HepG2 (cell line): Measurements from ENCODE around the gene ZBTB18. TPM values are rescaled to one million over a fixed set of nuclear protein-coding genes. Genes with fewer than 3 reads are reported as not detected.

Source experiments
- MTF2 ChIP-seq: sonication (generic); formaldehyde crosslinking; IDR thresholded peaks from 2 replicates; pipeline ENCODE4 v1.5.0; 2020; ENCODE audit warnings: missing genetic modification reagents, borderline replicate concordance
- NR3C1 ChIP-seq: sonication (generic); formaldehyde crosslinking; IDR thresholded peaks from 2 replicates; pipeline ENCODE4 v1.4.0; 2020; ENCODE audit warnings: missing genetic modification reagents
- polyA plus RNA-seq, 8 experiments: library from polyadenylated mRNA; depleted of rRNA in 3 of 8; stranded (reverse) in 7 of 8; unstranded in 1 of 8; fragments of >200 nt; fragmentation: Illumina TruSeq in 4 of 8; extraction: Trizol in 4 of 8; gene quantifications; 2 replicates each; pipeline versions ENCODE4 v1.2.1 to v1.2.3, GENCODE V29; 2011 to 2016; ENCODE audit warnings: low read depth in 4 of 8, missing spikeins in 1 of 8, mixed read lengths in 1 of 8; ENCODE audit not compliant: insufficient read depth in 1 of 8
- total RNA-seq, 5 experiments: library from RNA; depleted of rRNA; stranded (reverse); fragments of >200 nt; fragmentation: Illumina TruSeq; extraction: Trizol; gene quantifications; 2 replicates each; pipeline ENCODE4 v1.2.3, GENCODE V29; 2016; ENCODE audit warnings: low read depth in 1 of 5
- TF ChIP-seq, protein P1 (sequence below): sonication (generic); formaldehyde crosslinking; IDR thresholded peaks from 2 replicates; pipeline ENCODE4 v1.5.0; 2020; ENCODE audit warnings: mild to moderate bottlenecking, missing genetic modification reagents, borderline replicate concordance

Gene ZBTB18
- total and polyA plus RNA-seq, 2 of the 13 experiments (the other 11 are each of a cell fraction or from before 2014, with no cell fraction given), result 3.1 to 4.3 TPM

DNA sequence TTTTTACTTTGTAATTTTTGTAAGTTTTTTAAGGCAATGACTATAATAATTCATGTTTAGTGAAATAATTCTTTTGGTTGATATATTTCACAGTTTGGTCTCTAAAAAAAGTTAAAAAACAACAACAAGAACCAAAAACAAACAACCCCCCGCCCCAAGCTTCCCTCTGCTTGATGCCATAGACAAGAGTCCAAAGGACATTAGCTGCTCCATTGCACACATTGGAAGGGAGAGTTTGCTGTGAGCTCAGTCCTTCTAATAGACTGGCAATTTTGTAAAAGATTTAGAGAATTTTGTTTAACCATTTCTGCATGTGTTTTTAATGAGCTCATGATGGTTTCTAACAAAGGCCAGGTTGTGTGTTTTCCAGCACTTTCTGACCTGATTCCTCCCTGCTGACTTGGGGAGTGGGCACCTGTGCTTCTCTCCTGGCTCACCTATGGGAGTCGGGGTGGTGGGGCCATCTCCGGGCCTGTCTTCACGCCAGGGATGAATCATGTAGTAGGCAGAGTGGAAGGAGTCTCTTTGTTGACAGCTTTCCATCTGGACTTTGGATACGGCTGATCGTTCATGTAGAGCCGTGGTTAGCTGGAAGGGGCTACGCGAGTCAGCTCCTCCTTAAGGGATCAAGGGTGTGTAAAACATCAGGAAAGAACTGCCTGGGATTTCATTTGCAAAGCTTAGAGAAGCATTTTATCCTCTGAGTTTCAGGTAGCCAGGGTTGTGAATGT is 14.1 kb downstream of the ZBTB18 start (continued):
- TF ChIP-seq, protein P1, sequence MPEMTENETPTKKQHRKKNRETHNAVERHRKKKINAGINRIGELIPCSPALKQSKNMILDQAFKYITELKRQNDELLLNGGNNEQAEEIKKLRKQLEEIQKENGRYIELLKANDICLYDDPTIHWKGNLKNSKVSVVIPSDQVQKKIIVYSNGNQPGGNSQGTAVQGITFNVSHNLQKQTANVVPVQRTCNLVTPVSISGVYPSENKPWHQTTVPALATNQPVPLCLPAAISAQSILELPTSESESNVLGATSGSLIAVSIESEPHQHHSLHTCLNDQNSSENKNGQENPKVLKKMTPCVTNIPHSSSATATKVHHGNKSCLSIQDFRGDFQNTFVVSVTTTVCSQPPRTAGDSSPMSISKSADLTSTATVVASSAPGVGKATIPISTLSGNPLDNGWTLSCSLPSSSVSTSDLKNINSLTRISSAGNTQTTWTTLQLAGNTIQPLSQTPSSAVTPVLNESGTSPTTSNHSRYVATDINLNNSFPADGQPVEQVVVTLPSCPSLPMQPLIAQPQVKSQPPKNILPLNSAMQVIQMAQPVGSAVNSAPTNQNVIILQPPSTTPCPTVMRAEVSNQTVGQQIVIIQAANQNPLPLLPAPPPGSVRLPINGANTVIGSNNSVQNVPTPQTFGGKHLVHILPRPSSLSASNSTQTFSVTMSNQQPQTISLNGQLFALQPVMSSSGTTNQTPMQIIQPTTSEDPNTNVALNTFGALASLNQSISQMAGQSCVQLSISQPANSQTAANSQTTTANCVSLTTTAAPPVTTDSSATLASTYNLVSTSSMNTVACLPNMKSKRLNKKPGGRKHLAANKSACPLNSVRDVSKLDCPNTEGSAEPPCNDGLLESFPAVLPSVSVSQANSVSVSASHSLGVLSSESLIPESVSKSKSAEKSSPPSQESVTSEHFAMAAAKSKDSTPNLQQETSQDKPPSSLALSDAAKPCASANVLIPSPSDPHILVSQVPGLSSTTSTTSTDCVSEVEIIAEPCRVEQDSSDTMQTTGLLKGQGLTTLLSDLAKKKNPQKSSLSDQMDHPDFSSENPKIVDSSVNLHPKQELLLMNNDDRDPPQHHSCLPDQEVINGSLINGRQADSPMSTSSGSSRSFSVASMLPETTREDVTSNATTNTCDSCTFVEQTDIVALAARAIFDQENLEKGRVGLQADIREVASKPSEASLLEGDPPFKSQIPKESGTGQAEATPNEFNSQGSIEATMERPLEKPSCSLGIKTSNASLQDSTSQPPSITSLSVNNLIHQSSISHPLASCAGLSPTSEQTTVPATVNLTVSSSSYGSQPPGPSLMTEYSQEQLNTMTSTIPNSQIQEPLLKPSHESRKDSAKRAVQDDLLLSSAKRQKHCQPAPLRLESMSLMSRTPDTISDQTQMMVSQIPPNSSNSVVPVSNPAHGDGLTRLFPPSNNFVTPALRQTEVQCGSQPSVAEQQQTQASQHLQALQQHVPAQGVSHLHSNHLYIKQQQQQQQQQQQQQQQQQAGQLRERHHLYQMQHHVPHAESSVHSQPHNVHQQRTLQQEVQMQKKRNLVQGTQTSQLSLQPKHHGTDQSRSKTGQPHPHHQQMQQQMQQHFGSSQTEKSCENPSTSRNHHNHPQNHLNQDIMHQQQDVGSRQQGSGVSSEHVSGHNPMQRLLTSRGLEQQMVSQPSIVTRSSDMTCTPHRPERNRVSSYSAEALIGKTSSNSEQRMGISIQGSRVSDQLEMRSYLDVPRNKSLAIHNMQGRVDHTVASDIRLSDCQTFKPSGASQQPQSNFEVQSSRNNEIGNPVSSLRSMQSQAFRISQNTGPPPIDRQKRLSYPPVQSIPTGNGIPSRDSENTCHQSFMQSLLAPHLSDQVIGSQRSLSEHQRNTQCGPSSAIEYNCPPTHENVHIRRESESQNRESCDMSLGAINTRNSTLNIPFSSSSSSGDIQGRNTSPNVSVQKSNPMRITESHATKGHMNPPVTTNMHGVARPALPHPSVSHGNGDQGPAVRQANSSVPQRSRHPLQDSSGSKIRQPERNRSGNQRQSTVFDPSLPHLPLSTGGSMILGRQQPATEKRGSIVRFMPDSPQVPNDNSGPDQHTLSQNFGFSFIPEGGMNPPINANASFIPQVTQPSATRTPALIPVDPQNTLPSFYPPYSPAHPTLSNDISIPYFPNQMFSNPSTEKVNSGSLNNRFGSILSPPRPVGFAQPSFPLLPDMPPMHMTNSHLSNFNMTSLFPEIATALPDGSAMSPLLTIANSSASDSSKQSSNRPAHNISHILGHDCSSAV (CRISPR knock-in tag), result no peak
- TF ChIP-seq NR3C1 (CRISPR knock-in tag), result no peak
- TF ChIP-seq MTF2 (CRISPR knock-in tag), result no peak
- TF ChIP-seq, all 625 proteins: peak for 18
